GM10266 (cell line): ENCODE results near the gene ZNF296.

Experiments used
- DNase-seq: peaks from one replicate; pipeline ENCODE4 v3.0.0; 2012; ENCODE audit errors: extremely low spot score
- CTCF ChIP-seq: IDR thresholded peaks from 2 replicates; pipeline ENCODE4 v1.5.1; 2012; ENCODE audit warnings: mild to moderate bottlenecking, low read depth; ENCODE audit not compliant: control insufficient read depth, insufficient read depth; ENCODE audit errors: missing control alignments

ZNF296 gene

GRCh38 chr19:45027371-45027770 is 48.9 kb downstream of the ZNF296 start:
- TF ChIP-seq CTCF = no peak
- DNase-seq = no peak

GRCh38 chr19:45025264-45025663 is 51.0 kb downstream of the ZNF296 start:
- no peak for DNase-seq
- no peak for TF ChIP-seq CTCF

- no peak for DNase-seq
- TF ChIP-seq CTCF = no peak
Measured at GRCh38 chr19:45023048-45023447, 53.2 kb downstream of the ZNF296 start.

GRCh38 chr19:45021971-45022370 is 54.3 kb downstream of the ZNF296 start:
- DNase-seq = no peak
- no peak for TF ChIP-seq CTCF
